ENCODE results near the gene BHMT.

- TF ChIP-seq POLR2A (IDR thresholded peaks at IDR 0.05) (peak; percentile 92), CTCF (IDR thresholded peaks at IDR 0.05) (no peak)
Measured at GRCh38 chr5:79111387-79111959, at the start of gene BHMT.

Measured in right lobe of liver (tissue), 4 donors.